HepG2 (cell line): ENCODE data around the gene FREM3. TPM values are rescaled to one million over a fixed set of nuclear protein-coding genes. Genes with fewer than 3 reads are reported as not detected.

Experiments used
- ARNT2 ChIP-seq: sonication (generic); formaldehyde crosslinking; IDR thresholded peaks from 2 replicates; pipeline ENCODE4 v1.8.0; 2022; ENCODE audit warnings: mild to moderate bottlenecking, low read depth, missing genetic modification reagents, moderate library complexity
- DPF2 ChIP-seq: sonication (generic); formaldehyde crosslinking; IDR thresholded peaks from 2 replicates; pipeline ENCODE4 v1.4.0; 2020; ENCODE audit warnings: mild to moderate bottlenecking, low read depth, missing genetic modification reagents, borderline replicate concordance
- ERF ChIP-seq: IDR thresholded peaks from 2 replicates; pipeline ENCODE4 v1.6.1; 2018; ENCODE audit warnings: missing biosample characterization, missing genetic modification reagents
- HNRNPLL ChIP-seq: fragments of 200-400 bp; formaldehyde crosslinking; IDR thresholded peaks from 2 replicates; pipeline ENCODE4 v1.6.1; 2017; ENCODE audit warnings: mild to moderate bottlenecking, low read depth, low read length; ENCODE audit not compliant: poor library complexity, severe bottlenecking
- NR2C2 ChIP-seq: sonication (generic); formaldehyde crosslinking; IDR thresholded peaks from 2 replicates; pipeline ENCODE4 v1.4.0; 2020; ENCODE audit warnings: missing genetic modification reagents, mild to moderate bottlenecking, moderate library complexity, borderline replicate concordance
- POGK ChIP-seq: sonication (generic); formaldehyde crosslinking; conservative IDR thresholded peaks from 2 replicates; pipeline ENCODE4 v1.8.0; 2022; ENCODE audit warnings: mild to moderate bottlenecking, moderate library complexity, missing genetic modification reagents
- RXRB ChIP-seq: IDR thresholded peaks from 2 replicates; pipeline ENCODE4 v1.6.1; 2016; ENCODE audit warnings: borderline replicate concordance, missing genetic modification reagents, missing compliant biosample characterization
- SPEN ChIP-seq: sonication (generic); formaldehyde crosslinking; IDR thresholded peaks from 2 replicates; pipeline ENCODE4 v1.5.1; 2020; ENCODE audit warnings: low read depth, mild to moderate bottlenecking, missing genetic modification reagents
- SRF ChIP-seq: IDR thresholded peaks from 2 replicates; pipeline ENCODE4 v1.6.1; 2011; ENCODE audit warnings: mild to moderate bottlenecking, low read depth, low read length, moderate library complexity
- THRA ChIP-seq: sonication (generic); formaldehyde crosslinking; IDR thresholded peaks from 2 replicates; pipeline ENCODE4 v1.4.0; 2020; ENCODE audit warnings: missing genetic modification reagents, borderline replicate concordance
- TP53 ChIP-seq: sonication (generic); formaldehyde crosslinking; conservative IDR thresholded peaks from 2 replicates; pipeline ENCODE4 v1.4.0; 2020; ENCODE audit warnings: missing genetic modification reagents
- ZBTB44 ChIP-seq: sonication (generic); formaldehyde crosslinking; IDR thresholded peaks from 2 replicates; pipeline ENCODE4 v1.4.0; 2020; ENCODE audit warnings: missing genetic modification reagents
- ZFX ChIP-seq: sonication (generic); formaldehyde crosslinking; IDR thresholded peaks from 2 replicates; pipeline ENCODE4 v1.4.0; 2020; ENCODE audit warnings: mild to moderate bottlenecking, low read depth, missing genetic modification reagents, moderate library complexity
- ZNF207 ChIP-seq: fragments of 450-650 bp; IDR thresholded peaks from 2 replicates; pipeline ENCODE4 v1.6.1; 2016; ENCODE audit warnings: antibody characterized with exemption, borderline replicate concordance
- ZNF235 ChIP-seq: sonication (generic); formaldehyde crosslinking; IDR thresholded peaks from 2 replicates; pipeline ENCODE4 v1.8.1; 2023; ENCODE audit warnings: mild to moderate bottlenecking, missing genetic modification reagents, borderline replicate concordance
- ZNF264 ChIP-seq: sonication (generic); formaldehyde crosslinking; IDR thresholded peaks from 2 replicates; pipeline ENCODE4 v1.4.0; 2020; ENCODE audit warnings: missing genetic modification reagents
- ZNF589 ChIP-seq: sonication (generic); formaldehyde crosslinking; conservative IDR thresholded peaks from 2 replicates; pipeline ENCODE4 v1.8.0; 2022; ENCODE audit warnings: mild to moderate bottlenecking, moderate library complexity, missing genetic modification reagents
- ZNF644 ChIP-seq: IDR thresholded peaks from 2 replicates; pipeline ENCODE4 v1.6.1; 2016; ENCODE audit warnings: low read depth
- ZNF704 ChIP-seq: sonication (generic); formaldehyde crosslinking; IDR thresholded peaks from 2 replicates; pipeline ENCODE4 v1.8.1; 2023; ENCODE audit warnings: mild to moderate bottlenecking, inconsistent platforms, moderate library complexity, missing genetic modification reagents, borderline replicate concordance
- ZNF768 ChIP-seq: sonication (generic); formaldehyde crosslinking; IDR thresholded peaks from 2 replicates; pipeline ENCODE4 v1.4.0; 2020; ENCODE audit warnings: missing genetic modification reagents
- ZNF891 ChIP-seq: sonication (generic); formaldehyde crosslinking; IDR thresholded peaks from 2 replicates; pipeline ENCODE4 v1.5.0; 2020; ENCODE audit warnings: mild to moderate bottlenecking, missing genetic modification reagents
- ZSCAN21 ChIP-seq: sonication (generic); formaldehyde crosslinking; IDR thresholded peaks from 2 replicates; pipeline ENCODE4 v1.8.0; 2022; ENCODE audit warnings: mild to moderate bottlenecking, missing genetic modification reagents, moderate library complexity, borderline replicate concordance
- polyA plus RNA-seq, 8 experiments: library from polyadenylated mRNA; depleted of rRNA in 3 of 8; stranded (reverse) in 7 of 8; unstranded in 1 of 8; fragments of >200 nt; fragmentation: Illumina TruSeq in 4 of 8; extraction: Trizol in 4 of 8; gene quantifications; 2 replicates each; pipeline versions ENCODE4 v1.2.1 to v1.2.3, GENCODE V29; 2011 to 2016; ENCODE audit warnings: low read depth in 4 of 8, missing spikeins in 1 of 8, mixed read lengths in 1 of 8; ENCODE audit not compliant: insufficient read depth in 1 of 8
- total RNA-seq, 5 experiments: library from RNA; depleted of rRNA; stranded (reverse); fragments of >200 nt; fragmentation: Illumina TruSeq; extraction: Trizol; gene quantifications; 2 replicates each; pipeline ENCODE4 v1.2.3, GENCODE V29; 2016; ENCODE audit warnings: low read depth in 1 of 5

FREM3 gene
- total and polyA plus RNA-seq, 2 of the 13 experiments (the other 11 are each of a cell fraction or from before 2014, with no cell fraction given) = not detected

DNA sequence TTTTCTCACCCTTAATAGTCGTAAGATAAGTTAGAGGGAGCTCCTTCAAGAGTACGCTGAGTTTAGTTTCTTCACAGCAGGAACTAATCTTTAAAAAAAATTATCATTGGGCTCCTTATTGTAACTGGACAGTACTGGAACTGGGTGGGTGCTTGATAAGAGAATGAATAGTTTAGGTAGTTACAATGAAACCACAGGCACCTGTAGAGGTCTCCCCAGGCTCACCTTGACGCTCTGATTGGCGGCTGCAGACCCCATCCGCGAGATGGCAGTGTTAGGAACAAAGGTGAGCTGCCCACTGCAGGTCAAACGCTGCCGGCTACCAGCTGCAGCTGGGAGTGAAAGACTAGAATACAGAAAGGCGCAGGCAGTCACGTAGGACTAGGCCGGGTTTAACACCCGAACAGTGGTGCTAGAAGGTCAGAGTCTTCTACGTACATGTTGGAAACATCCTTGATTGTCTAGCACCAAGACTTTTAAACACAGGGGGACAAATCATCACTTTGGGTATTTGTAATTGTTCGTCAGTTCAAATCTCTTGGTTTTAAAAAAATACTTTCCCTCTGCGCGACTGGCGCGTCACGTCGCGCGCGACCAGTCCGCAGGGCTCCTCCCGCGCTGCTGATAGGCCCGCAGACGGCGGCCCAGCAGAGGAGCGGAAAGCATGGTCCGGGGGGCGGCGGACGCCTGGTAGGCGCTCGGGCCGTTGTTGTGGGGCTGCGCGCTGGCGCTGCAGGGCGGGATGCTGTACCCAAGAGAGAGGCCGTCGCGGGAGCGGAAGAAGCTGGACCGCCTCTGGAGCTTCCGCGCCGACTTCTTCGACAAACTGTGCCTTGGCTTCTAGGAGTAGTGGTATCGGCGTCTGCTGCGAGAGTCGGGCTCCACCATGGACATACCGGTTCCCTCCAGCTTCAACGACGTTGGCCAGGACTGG, 141.4 kb downstream of the FREM3 start (continued):
- TF ChIP-seq ZBTB44 (no peak), ZNF704 (CRISPR knock-in tag) (0 out of 2 replicates have a peak, but pooled peaks have one; percentile 35), HNRNPLL (peak; percentile 94), DPF2 (CRISPR knock-in tag) (no peak), ZNF644 (CRISPR knock-in tag) (no peak), ZFX (peak; percentile 86), TP53 (CRISPR knock-in tag) (no peak), ZNF264 (CRISPR knock-in tag) (0 out of 2 replicates have a peak, but pooled peaks have one; percentile 21), NR2C2 (CRISPR knock-in tag) (no peak), ZNF589 (CRISPR knock-in tag) (no peak; the same call in 1 of the 2 replicates), THRA (no peak), ARNT2 (CRISPR knock-in tag) (peak; percentile 76; the same call in 1 of the 2 replicates), ZNF235 (CRISPR knock-in tag) (no peak), ZNF891 (CRISPR knock-in tag) (no peak), SPEN (CRISPR knock-in tag) (peak; percentile 75), SRF (no peak), POGK (CRISPR knock-in tag) (peak; percentile 68), ZNF768 (CRISPR knock-in tag) (peak; percentile 13; the same call in 1 of the 2 replicates), ERF (CRISPR knock-in tag) (peak; percentile 39; the same call in 1 of the 2 replicates), ZNF207 (no peak), ZSCAN21 (CRISPR knock-in tag) (0 out of 2 replicates have a peak, but pooled peaks have one; percentile 5), RXRB (CRISPR knock-in tag) (peak; percentile 42; the same call in 1 of the 2 replicates)
